ENCODE results near the gene MCFD2.

MCFD2 gene

DNA sequence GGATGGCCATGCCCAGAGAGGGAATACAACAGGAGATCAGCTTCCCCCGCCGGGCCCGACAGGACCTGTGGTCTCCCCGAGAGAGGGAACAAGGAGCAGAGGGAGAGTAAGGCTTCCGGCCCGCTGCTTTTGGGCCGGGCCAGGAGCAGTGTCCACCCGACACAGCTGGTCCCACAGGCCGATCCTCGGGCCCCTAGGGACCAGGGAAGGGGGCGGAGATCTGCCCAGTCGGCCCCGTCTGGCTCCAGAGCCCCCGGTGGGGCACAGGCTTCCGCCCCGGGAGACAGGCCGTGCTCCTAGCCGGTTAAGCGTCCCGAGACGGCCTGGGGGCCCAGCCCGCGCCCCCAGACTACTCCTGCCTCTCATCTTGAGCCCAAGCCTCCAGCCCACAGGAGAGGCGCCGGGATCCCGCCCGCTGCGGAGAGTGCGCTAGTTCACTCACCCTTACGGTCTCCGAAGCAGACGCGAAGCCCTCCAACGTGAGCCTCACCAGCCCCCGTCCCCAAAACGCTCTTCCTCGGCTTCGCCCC, at the start of gene MCFD2:
Gene MCFD2, minus strand, starts transcription at position 526 of the 530 bp plus-strand sequence. CDS start 6,635 bp downstream, outside the sequence.
- DNase-seq, result no peak

DNA sequence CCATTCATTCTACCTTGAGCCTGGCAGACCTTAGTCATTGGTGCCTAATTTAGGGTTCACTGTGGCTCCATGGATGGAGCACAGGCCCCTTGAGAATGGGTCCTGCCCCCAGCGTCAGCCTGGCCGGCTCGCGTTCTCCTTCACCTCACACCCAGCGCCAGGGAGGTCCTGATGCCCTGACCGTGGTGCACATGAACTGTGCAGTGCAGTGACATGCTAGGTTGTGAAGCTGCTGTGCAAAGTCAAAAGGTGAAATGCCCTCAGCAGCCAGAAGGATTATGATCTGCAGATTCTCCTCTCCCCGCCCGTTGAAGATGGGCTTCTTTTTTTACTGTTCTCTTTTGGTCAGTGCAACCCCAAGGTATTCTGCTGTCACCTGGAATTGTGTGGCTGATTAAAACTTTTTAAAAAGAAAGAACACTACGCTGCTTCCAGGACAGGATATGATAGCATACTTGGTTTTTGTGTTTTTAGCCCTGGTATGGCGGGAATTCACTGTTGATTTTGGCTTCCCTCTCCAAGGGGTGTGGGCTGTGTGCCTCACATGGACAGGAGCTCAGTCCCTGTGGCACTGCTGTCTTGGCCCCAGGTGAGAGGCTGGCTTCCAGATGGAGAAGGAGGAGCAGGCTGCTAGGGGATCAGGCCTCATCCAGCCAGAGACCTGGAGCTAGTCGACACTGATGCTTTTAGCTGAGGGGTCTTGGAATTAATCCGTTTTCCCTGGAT, 49.4 kb upstream of the MCFD2 start:
- no peak for DNase-seq

DNA sequence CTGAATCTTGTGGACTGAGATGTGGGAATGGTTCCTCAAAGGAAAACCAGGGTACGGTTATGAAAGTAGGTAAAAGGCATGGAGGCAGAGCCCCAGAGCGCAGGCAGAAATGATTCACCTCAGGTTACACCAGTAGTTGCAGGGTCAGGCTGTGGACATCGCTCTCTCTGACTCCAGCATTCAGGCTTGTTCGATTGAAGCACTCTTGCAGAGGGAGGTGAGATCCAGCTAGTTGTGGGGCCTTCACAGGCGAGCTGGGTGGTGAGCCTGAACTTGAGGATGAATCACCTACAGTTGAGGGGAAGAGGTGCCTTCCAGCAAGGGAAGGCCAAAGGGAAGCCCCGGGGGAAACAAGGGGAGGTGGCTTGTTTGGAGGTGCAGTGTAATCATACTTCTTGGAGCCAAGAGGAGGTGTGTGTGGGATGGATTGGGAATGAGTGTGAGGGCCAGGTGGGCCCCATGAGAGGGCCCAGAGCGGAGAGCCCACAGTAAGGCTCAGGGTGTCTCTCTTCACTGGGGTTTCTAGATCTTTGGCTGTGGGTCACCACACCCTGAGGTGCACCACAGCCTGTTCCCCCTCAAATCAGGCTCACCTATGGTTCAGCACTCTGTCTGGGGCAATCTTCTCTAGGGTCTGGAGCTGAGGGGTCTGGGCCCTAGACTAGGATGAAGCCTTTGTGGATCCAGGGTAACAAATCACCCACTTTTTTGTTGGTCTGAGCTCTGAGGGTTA, 48.5 kb upstream of the MCFD2 start:
- DNase-seq, result no peak

DNA sequence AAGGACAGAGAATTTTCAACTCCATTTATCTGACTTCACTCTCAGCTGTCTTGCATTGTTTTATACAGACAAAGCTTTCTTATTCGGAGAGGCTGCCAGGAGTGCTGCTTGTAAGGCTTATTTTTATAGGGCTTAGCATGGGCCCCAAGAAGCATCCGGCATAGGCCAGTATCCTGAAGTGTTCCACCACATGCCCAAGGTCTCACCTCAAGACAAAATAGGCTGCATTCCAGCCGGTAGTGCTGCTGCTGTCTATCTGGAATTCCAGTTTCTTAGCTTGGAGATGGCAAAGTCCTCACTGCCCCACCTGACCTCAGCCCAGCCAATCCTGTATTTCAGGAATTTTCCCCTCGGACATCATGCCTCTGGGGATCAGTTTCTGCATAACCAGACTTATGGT, 47.6 kb upstream of the MCFD2 start:
- no peak for DNase-seq

DNA sequence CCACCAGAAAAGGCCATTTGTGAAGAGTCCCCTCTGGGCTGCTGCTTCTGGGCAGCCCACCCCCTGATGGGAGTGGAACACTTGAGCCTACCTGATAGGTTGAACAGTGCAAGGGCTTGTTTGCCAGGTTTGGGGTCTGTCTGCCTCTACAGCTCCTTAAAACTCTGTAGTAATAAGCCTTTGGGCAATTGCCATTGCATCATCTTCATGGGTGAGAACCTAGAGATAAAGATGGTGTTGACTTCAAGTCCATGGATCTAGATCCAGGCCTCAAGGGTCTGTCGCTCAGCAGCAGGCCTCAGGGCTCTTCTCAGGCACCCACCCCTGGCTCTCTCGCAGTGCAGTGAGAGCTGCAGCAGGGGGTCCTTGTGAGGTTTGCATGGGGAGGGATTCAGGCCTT, 47.1 kb upstream of the MCFD2 start:
- no peak for DNase-seq

DNA sequence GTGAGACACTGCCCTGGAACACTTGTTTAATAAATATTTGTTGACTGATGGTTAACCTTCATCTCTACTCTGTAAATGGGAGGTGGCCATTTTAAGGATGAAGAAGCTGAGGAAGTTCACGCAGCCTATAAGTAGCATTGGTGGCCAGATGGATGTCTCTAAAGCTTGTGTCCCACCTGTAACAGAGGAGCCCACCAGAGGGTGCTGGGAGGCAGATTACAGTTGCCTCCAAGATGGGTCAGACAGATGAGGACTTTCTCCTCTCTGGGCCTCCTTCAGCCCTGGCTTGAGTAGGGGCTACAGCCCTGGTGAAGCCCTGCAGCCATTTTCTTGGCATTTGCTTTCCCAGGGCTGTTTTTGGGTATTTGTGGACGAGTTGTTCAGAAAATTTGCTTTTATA, 45.0 kb upstream of the MCFD2 start:
- no peak for DNase-seq

DNA sequence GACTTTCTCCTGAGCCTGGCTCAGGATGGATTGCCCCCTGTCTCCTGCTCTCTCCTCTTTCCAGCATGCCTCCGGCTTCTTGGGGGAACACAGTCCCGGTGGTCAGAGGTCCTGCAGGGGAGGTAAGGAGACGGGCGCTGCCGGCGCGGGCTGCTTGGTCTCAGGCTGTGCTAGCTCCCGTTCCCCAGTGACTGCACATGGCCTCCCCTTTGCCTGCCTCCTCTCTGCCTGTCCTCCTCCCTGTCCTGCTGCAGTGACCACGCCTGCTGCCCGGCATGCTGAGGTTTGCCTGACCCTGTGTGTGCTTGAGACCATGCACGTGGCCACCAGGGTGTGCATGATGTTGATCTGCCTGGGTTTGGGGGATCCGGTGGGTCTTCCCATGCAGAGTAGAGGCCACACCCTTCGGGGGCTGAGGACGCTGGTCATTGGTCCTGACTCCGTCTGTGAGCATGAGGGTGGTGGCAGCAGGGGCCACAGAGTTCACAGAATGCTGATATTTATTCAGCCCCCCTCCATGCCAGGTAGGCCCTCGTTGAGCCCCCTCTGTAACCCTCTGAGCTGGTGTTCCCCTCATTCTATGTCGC, 42.9 kb upstream of the MCFD2 start:
- DNase-seq, result no peak

DNA sequence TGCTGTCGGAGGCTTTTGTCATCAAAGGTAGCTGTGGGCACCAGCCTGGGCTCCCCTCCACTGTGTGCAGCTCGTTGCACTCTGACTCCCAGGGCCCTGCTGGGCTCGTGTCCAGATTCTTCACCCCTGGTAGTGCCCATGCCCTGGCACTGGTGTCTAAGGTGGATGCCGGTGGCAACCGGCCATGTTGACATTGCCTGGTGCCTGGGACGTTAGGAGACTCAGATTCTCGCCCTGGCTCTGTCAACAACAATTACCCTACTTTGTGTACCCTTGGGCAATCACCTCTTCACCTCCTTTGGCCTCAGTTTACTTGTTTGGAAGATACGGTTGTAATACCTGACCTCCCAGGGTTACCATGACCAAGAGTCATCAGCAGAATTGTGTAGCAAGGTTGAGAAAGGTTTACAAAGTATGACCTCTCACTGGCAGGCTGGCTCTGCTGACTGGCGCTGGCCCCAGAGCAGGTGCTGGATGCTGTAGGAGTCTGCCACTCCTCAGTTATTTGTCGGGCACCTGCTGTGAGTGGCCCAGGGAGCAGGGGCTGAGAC, 41.5 kb upstream of the MCFD2 start:
- no peak for DNase-seq

DNA sequence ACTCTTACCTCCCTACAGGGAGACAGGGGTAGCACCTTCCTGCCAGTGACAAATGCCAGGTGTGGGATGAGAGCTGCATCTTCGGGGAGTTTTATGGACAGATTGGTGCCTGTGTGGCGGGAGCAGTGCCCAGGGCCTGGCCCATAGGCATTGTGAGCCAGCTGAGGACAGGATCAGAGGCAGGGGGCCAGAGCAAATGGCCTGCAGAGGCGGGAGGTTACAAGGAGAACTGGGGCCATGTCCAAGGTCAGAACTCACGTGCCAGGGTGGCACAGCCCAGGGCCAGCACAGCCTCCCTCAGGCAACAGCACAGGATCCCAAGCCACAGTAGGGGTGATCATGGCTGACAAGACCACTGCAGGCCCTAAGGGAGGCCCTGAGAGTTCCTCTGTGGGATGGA, 40.2 kb upstream of the MCFD2 start:
- no peak for DNase-seq

DNA sequence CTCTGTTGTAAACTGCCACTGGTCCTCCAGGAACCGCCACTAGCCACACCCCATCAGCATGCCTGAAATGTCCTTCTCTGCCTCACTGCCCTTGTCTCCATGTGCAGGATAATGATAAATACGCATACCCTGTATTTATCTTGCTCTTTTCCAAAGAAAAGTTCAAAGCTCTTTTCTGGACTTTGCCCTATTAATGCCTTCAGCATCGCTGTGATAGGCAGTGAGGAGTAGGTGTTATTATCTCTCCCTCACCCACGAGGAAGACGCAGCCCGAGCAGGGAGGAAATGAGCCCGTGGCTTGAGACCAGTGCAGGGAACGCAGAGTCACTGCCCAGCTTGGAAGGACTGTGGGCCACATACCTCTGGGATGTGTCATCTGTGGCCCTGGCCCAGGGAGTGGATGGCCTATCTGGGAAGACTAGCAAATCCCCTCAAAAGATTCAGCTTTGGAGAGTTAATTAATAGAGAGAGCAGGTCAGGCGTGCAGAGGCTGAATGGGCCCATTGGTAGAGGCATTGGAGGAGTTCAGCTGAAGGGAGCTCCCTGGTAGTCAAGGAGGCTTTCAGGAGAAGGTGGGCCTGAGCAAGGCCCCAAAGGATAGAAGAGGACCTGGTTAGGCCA, 39.5 kb upstream of the MCFD2 start:
- DNase-seq, result no peak

DNA sequence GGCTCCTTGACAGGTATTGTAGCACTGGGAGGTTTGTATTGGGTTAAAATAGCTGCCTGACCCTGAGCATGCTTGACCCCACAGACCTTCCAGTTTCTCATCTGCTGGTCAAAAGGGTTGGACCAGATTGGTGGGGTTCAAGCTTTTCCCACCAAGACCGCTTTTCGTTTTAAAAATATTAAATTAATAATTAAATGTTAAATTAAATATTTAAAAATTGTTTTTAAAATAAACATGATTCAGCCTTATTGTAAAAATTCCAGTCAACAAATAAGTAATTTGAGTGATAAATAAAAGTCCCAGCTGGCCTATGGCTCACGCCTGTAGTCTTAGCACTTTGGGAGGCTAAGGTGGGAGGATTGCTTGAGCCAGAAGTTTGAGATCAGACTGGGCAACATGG, 36.6 kb upstream of the MCFD2 start:
- DNase-seq, result no peak

DNA sequence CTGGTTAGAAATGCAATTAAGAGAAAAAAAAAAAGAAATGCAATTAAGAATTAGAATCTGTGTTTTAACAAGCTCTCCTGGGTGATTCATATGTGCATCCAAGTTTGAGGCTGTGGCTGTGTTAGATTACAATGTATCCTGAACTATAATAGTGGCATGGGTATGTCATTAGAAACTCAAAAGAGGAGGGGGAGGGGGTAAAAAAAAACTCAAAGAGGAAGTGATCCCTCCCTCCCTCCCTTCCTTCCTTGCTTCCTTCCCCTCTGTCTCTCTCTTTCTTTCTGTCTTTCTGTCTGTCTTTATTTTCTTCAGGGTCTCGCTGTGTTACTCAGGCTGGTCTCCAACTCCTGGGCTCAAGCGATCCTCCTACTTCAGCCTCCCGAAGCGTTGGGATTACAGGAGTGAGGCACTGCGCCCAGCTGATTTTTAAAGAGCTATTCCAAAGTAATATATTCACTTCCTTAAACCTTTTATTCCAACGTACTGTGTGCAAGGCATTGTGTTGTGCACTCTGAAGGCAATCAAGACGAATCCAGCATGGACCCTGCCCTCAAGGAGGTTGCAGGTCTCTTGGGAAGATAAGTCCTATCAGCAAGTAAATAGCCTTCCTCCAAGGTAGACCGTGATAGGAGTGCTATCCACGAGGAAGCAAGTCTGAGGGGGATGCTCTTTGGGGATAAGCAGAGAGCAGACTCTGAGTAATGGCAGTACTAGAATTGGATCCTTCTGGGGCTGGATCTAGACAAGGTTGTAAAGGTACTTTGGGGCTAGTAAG, 35.9 kb upstream of the MCFD2 start:
- DNase-seq, result no peak

DNA sequence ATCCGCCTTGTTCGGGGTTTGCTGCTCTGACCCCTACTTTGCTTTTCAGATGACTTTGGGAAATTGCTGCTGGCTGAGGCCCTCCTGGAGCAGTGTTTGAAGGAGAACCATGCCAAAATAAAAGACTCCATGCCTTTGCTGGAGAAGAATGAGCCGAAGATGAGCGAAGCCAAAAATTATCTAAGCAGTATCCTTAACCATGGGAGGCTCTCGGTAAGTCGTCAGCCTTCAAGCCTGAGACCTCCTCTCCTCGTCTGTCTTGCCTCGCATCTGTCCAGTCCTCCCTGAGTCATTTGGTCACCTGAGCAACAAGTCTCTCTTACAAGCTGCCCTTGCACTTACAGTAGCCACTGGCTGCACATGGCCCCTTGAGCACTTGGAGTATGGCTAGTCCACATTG, 34.7 kb upstream of the MCFD2 start:
- no peak for DNase-seq

DNA sequence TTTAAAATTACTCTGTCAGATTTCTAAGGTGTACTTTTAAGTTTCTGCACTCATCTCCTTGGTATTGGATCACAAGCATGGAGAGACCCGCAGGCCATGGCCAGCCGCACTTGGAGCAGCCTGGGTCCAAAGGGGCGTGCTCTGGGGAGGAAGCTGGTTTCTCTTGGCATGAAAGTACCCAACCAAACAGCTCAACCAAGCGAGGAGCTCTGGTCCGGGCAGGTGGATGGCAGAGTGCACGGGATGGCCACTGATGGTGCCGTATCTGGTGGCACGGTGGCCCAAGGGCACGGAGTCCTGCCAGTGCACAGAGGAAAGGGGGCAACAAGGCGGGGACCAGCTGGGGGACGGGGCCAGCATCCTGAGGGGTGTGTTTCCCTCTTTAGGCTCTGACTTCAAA, 32.2 kb upstream of the MCFD2 start:
- DNase-seq, result no peak

DNA sequence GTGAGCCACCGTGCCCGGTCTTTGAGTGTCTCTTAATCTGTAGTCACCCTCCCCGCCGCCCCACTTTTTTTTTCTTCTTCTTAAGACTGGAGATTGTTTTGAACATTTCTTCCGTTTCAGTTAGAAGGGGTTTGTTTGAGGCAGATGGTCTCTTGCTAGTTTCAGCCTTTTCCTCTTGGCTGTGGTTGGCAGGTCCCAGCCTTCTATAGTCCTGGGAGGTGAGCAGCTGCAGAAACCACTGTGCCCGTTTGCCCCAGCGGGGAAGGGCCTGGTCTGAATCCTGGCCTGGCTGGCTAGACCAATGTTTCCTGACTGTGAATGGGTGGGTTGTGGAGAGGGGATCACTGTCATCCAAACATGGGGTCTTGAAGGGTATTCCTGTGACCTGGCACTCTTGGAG, 30.1 kb upstream of the MCFD2 start:
- DNase-seq, result no peak

DNA sequence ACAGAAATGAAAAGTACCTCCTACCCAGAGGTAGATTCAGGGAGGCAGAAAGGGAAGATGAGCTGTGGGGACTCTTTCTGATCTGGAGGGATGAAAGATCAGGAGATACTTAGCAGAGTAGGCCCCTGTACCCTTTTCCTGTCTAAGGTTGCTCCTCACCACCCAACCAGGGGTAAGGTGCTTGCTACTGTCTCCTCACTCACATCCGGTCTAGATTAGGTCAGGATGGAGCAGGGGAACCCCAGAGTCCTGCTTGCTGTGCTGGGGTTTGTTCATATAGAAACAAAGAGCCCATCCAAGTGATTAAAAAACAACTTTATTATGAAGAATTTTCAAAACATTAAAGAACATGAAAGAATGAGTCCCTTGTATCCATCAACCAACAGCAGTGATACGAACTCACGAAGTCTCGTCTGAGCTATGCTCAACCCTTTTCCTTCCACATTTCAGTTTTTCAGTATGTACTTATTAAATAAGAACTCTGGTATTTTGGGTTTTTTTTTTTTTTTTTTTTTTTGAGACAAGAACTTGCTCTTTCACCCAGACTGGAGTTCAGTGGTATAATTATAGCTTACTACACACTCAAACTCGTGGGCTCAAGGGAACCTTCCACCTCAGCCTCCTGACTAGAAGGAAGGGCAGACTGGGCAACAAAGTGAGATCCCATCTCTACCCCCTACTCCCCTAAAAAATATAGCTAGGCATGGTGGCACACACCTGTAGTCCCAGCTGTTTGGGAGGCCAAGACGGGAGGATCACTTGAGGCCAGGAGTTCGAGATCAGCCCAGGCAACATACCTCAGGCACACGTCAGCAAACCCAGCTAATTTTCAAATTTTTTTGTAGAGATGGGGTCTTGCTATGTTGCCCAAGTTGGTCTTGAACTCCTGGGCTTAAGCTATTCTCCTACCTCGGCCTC, 28.5 kb upstream of the MCFD2 start:
- DNase-seq, result no peak

DNA sequence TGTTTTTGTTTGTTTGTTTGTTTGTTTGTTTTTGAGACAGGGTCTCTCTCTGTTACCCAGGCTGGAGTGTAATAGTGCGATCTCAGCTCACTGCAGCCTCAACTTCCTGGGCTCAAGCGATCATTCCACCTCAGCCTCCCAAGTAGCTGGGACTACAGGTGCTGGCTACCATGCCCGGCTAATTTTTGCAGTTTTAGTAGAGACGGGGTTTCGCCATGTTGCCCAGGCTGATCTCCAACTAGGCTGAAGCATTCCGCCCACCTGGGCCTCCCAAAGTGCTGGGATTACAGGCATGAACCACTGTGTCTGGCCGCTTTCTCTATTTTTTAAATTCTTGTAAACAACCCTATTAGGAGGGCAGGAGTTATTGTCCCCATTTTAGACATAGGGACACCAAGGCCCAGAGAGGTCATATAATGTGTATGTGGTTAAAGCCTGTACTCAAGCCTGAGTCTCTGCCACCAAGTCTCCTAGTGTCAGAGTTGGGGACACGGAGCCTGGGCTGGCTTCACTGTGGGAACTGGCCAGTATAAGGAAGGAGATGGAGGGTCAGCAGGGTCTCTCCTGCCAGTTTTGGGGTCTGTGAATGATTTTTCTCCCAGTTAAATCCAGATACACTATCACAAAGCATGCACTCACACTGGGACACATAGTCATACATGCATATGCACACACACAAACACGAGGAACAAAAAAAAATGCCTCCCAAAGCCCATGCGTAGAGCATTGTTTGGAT, 27.5 kb upstream of the MCFD2 start:
- no peak for DNase-seq

DNA sequence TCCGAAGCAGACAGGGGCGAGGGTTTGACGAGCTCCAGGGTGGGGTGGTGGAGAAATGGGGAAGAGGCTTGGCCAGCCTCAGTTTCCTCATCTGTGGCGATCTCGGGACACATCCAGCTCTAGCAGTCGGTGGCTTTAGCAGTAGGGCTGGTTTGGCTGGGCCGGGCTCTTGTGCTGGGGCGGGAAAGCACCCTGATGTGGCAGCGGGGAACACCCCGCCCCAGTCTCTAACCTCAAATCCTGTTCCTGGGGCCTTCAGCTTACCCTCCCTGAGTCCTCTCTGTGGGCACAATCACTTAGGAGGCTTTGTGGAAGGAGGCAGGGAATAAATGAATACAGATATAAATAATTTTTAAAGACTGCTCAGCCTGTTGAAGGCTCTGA, 26.5 kb upstream of the MCFD2 start:
- no peak for DNase-seq

DNA sequence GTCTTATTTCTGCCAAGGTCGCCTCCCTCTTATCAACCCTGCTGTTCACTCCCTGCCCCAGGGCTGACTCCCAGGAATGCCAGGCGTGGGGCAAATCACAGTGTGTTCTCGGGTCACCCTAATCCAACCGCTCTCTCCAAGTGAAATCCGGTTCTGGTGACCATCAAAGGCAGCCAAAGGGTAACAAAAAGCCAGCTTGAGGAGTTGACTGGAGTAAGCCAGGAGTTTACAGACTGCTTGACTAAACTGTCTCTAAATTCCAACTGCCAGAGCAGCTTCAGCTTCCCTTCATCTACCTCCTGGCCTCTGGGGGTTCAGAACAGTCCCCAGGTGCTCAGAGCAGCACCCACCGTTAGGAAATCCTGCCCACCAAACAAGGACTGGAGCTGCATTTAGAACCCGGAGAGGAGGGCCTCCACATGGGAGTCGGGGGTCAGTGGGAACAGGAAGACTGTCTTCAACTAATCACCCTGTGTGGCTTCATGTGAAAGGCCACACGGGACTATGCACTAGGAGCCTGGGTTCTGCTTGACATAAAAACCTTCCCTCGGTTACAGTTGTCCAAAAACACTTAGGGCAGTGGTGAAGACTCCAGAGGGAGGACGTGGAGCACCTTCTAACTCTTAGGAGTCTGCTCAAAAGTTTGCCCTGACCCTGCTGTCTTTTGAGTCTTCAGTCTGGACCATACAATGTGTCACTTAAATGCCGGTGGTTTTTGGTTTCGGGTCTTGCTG, 24.2 kb upstream of the MCFD2 start:
- no peak for DNase-seq

DNA sequence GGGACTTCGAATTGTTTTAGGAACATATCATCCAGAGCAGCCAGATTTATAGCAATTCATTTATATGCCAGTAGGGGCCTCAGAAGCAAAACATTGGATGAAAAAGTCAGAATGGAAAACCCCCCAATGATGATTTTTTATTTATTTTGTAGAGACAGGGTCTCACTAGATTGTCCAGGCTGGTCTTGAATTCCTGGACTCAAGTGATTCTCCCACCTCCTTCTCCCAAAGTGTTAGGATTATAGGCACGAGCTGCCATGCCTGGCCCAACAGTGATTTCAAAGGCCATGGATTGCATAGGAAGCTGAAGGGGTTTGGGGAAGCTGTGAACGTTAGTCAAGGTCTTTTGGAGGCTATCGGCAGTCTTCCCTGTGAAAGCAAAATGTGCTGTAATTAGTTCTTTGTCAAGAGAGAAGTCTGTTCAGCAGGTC, 21.9 kb upstream of the MCFD2 start:
- DNase-seq, result no peak
